MG63 (cell line): ENCODE measurements around the gene KMT2D. TPM values are rescaled to one million over a fixed set of nuclear protein-coding genes. Genes with fewer than 3 reads are reported as not detected.
"Not testable (repeated sequence)": the region's sequence is repeated elsewhere in the genome, so short reads cannot be mapped to it uniquely, and the experiment has no call there.

Experiments used
- DNase-seq: peaks from one replicate; pipeline ENCODE4 v3.0.0-alpha.2; 2020
- H3K27me3 ChIP-seq: fragments of 250-450 bp; sonication (Bioruptor Pico); 2 replicates; pipeline ENCODE4 v1.5.1; 2020; ENCODE audit warnings: mild to moderate bottlenecking, moderate library complexity
- H3K36me3 ChIP-seq: fragments of 250-450 bp; sonication (Bioruptor Pico); 2 replicates; pipeline ENCODE4 v1.5.1; 2020; ENCODE audit warnings: mild to moderate bottlenecking, moderate library complexity
- H3K4me3 ChIP-seq: fragments of 250-450 bp; sonication (Bioruptor Pico); 2 replicates; pipeline ENCODE4 v1.5.1; 2020; ENCODE audit warnings: mild to moderate bottlenecking, moderate library complexity
- H3K9me3 ChIP-seq: fragments of 250-450 bp; sonication (Bioruptor Pico); 2 replicates; pipeline ENCODE4 v1.5.1; 2020; ENCODE audit warnings: mild to moderate bottlenecking, moderate library complexity
- total RNA-seq: library from RNA; depleted of rRNA; stranded (reverse); fragments of >200 nt; shearing (Covaris generic); gene quantifications from 2 replicates; pipeline ENCODE4 v1.2.3, GENCODE V29; 2014; ENCODE audit warnings: low replicate concordance

Gene KMT2D
- total RNA-seq, 1 experiment from 2014 or later = 8.6 TPM

DNA sequence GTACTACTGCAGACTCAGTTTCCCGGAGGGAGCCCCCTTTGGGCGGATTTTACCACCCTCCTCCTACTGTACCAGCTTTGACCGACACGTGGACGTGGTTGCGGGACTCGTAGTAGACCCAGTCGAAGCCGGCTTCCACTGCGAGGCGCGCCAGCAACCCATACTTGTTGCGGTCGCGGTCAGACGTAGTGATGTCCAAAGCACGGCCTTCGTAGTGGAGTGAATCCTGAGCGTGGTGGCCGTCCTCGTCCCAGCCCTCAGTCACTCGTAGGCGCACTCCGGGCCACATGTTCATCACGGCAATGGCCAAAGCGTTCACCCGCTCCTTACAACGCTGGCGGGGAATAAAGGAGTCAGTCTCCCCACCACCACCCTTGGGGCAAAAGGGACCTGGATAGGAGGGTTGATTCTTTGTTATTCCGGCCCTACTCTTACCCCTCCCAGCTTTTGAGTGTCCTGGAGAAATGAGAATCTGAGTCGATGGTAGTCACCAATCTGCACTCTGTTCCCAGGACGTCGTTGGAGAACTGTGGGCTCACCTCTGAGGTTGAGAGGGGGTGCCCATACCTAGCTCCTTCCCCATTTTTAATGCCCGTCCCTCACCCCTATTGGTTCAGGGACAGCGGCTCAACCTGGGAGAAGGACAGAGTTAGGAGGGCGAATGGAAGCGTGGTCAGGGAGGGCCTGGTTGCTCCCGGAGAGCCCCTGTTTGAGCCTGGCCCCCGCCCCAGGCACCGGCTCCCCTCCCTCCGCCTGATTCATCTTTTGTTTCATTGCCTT, 30.7 kb upstream of the KMT2D start:
- H3K4me3 ChIP-seq = no peak overlapping the region

DNA sequence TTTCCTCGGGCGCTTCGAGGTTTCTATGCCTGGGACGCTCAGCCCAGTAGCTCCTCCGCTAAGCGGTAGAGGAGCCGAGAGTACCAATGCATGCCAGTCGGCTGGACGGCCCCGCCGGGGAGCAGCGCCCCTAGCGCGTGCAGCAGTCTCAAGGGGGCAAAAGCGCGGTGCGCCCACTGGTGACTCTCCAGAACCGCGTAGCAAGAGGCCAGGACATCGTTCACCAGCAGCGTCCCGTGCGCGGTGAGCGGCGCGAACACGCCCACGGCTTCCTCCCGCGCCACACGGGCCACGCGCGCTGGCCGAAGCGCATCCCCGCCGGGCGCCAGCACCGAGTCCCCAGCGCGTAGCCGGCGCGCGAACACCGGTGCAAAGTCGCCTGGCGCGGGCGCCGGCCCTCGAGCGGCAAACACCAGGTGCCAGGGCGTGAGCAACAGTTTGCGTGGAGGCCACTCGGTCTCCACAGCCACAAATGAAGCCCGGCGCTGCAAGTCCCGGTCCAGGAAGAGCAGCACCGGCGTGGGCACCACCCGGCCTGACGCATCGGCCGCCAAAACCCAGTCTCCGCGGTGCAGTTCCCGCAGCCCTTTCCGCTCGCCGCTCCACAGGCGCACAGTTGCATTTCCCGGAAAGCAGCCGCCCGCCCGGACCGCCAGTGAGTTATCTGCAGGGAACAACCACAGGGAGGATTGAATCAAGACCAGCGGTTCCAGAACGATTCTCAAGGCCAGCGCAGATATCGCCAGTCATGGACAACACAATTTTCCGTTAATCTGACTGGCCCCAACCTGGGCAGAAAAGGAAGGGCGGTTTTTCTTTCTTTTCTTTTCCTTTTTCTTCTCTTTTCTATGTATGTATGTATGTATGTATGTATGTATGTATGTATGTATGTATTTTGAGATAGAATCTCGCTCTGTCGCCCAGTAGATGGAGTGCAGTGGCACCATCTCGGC, 29.5 kb upstream of the KMT2D start:
- Histone ChIP-seq H3K4me3 (peak overlapping the region; percentile 29), H3K36me3 (no peaks in the 10 kb centered on the region), H3K27me3 (peaks cover 15% of the 10 kb centered on the region), H3K9me3 (no peaks in the 10 kb centered on the region)
- DNase-seq = peak; percentile 59

More for the DNA sequence above, 30.7 kb upstream of the KMT2D start:
- H3K9me3 ChIP-seq = no peaks in the 10 kb centered on the region
- no peak for DNase-seq
- peaks cover 15% of the 10 kb centered on the region for H3K27me3 ChIP-seq
- H3K36me3 ChIP-seq = no peaks in the 10 kb centered on the region

DNA sequence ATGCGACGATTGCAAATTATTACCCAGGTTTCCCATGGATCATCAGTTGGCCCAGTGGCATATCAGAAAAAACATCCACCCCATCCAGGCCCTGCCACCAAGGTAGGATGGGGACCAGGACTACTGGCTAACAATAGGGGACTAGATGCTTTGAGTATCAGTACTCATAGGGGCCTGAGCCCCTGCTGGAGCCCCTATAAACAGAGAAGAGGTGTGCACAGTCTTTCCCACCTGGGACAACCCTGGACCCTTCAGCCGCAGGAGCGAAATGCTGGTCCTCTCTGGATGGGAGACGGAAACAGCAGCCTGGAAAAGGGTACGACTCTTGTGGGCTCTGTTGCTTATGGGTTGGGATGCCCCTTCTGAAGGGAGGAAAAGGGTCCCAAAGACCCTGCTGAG, 28.3 kb upstream of the KMT2D start:
- H3K9me3 ChIP-seq = no peaks in the 10 kb centered on the region
- H3K4me3 ChIP-seq = no peak overlapping the region
- no peak for DNase-seq
- H3K27me3 ChIP-seq = peaks cover 15% of the 10 kb centered on the region
- no peaks in the 10 kb centered on the region for H3K36me3 ChIP-seq

DNA sequence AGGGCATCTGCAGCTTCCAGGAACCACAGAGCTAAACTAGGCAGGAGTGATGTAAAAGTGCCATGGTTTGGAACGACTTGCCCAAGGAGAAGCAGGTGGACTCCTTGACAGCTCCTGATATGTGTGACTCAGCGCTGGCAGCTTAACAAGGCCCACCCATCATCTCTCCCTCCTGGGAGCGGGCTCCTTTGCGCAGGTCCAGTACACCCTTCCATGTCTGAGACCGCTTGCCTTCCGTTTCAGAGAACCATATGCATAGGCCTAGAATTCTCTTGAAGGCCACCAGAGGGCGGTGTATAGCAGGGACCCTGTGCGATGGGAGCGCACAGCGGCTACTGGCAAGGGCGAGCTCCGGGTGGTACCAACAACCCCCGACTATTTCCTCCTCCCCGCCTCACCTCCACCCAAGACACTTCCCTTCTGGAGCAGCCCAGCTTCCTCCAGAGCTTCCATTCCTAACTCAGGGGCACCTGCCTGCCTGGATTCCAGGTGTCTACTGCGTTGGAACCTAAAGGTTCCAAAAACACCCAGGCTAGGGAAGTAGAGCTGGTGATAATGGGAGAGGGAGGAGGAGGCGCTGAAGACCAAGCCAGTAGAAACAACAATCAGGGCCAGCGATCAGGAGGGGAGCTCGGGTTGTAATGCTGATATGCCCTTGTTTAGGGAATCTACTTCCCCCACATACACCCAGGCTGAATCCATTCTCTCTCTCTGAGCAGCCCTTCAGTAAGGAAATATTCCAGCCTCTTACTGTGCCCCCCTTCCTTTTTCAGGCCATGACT, 27.7 kb upstream of the KMT2D start:
- Histone ChIP-seq H3K4me3 (no peak overlapping the region), H3K9me3 (no peaks in the 10 kb centered on the region), H3K27me3 (peaks cover 11% of the 10 kb centered on the region), H3K36me3 (no peaks in the 10 kb centered on the region)
- DNase-seq = peak; percentile 80

DNA sequence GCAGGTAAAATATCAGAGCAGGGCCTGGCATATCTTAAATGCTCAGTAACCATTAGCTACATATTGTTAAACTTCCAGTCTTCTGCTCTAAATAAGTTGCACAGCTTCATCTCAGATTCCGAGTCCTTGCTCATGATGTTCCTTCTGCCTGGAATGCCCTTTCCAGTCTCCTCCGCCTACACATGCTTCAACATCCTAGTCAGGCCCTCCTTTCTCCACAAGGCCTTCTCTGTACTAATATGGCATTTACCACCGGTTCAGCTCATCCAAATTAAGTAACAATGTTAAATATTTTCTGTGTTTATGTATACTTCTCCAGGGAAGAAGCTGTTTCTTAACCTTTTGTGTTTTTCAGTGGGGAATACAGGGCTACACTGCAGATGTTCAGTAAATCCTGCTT, 25.5 kb upstream of the KMT2D start:
- Histone ChIP-seq H3K36me3 (no peaks in the 10 kb centered on the region), H3K4me3 (no peak overlapping the region), H3K27me3 (peaks cover 11% of the 10 kb centered on the region), H3K9me3 (no peaks in the 10 kb centered on the region)
- no peak for DNase-seq

DNA sequence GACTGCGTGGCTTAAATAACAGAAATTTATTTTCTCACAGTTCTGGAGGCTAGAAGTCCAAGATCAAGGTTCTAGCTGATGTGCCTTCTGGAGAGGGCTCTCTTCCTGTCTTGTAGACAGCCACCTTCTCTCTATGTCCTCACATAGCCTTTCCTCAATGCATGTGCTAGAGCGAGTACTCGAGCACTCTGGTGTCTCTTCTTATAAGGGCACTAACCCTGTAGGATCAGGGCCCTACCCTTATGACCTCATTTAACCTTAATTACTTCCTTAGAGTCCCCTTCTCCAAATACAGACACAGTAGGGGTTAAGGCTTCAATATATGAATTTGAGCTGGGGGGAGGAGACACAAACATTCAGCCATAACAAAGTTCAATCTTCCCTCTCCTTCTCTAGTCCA, 23.8 kb upstream of the KMT2D start:
- H3K4me3 ChIP-seq = no peak overlapping the region
- no peaks in the 10 kb centered on the region for H3K9me3 ChIP-seq
- DNase-seq = no peak
- H3K27me3 ChIP-seq = peaks cover 7% of the 10 kb centered on the region
- no peaks in the 10 kb centered on the region for H3K36me3 ChIP-seq

DNA sequence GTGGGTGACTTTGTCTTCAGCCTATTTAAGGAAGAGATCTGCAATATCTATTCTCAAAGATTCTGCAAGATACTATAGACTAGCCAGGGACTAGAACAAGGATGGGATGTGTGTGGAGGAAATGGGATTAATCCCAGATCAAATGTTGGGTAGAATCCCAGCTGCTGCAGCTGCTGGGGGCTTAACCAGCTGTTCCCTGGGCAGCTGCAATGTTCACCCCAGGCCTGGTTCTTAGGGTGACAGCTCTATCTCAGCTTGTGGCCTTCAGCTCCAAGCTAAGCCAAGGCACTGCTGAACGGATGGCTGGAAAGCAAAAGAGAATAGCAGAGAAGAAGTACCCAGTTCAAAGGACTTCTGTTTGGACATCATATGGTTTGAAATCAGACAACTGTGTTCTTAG, 19.2 kb upstream of the KMT2D start:
- Histone ChIP-seq H3K27me3 (no peaks in the 10 kb centered on the region), H3K9me3 (no peaks in the 10 kb centered on the region), H3K4me3 (no peak overlapping the region), H3K36me3 (no peaks in the 10 kb centered on the region)
- no peak for DNase-seq

DNA sequence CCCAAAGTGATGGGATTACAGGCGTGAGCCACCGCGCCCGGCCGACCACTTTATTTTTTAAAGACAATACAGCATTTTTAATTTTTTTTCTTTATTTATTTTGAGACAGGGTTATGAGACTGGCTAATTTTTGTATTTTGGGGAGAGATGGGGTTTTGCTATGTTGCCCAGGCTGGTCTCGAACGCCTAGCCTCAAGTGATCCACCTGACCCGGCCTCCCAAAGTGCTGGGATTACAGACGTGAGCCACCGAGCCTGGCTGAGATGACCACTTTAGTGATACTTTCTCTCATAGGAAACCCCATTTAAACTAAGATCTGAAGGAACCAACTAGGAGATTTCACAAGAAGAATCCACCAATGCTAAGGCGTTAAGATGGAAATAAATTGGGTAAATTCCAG, 10.4 kb upstream of the KMT2D start:
- no peak for DNase-seq
- no peak overlapping the region for H3K4me3 ChIP-seq
- H3K36me3 ChIP-seq = no peaks in the 10 kb centered on the region
- no peaks in the 10 kb centered on the region for H3K27me3 ChIP-seq
- no peaks in the 10 kb centered on the region for H3K9me3 ChIP-seq

DNA sequence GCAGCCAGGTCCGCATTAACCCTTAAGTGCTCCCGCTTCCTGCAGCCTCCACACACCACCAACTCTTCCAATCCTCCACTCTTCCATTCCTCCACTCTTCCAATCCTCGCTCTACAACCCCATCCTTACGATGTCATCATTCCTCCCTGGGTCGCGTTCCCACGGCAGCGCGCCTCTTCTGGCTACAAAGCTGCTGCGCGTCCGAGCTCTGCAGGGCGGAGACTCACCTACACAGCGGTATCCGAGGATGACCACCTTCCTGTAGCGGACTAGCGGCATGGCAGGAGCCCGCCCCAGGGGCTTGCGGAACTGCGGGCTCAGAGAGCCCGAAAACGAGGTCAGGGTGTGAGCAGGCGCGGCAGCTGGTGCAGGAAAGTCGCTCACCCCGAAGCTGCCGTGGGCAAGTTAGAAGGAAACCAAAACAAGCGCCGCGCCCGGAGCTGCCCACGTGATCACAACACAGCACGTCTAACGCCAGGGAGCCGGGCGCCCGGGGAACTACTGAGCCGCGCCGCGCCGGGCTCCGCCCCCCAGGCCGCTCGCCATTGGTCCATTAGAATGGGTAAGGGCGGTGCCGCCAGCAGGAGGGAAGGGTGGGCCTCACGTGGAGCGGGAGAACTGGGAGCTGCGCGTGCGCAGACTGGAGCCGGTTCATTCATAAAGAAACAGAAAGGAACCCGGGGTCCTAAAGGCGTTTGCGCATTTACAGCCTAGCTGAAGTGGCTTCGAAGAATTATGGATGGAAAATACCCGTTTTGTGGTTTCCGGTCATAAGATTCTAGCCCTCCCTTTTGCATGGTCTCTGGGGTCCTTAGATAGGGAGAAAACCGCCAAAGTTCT, 9.1 kb upstream of the KMT2D start, which contains the start of gene RHEBL1:
Gene RHEBL1, minus strand, starts transcription at position 473 of the 840 bp plus-strand sequence. Its CDS starts 194 bp downstream, at position 279.
- Histone ChIP-seq H3K27me3 (no peaks in the 10 kb centered on the region), H3K4me3 (peak within 1 kb of the TSS; percentile 94), H3K9me3 (no peaks in the 10 kb centered on the region), H3K36me3 (no peaks in the 10 kb centered on the region)
- peak; percentile 97 for DNase-seq

DNA sequence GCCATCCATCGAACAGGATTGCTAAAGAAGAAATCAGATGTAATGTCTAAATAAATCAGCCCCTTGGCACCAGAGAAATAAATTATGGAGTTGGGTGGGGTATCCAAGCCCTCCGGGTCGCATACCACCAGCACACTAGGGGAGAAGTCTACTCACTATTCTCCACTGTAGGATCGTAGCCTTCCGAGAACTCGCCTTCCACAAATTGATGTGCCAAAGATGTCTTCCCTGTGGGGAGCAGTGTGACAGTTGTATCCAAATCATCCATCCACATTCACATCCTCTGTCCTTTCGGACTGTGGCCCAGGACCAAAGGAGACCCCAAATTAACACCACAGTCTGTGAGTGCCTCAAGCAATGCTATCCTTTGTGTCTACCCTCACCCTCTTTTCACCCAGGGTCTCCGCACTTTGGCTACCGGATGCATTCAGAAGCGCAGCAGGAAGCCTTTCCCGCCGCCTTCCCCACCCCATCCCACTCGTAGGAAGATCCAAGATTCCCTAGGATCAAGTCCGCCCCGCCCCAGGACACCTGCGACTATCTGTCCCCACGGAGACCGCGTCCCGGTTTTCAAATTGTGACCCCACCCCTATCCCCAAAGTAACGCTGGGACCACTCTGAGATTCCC, 8.4 kb upstream of the KMT2D start:
- Histone ChIP-seq H3K27me3 (no peaks in the 10 kb centered on the region), H3K9me3 (no peaks in the 10 kb centered on the region), H3K4me3 (peak overlapping the region; percentile 94), H3K36me3 (no peaks in the 10 kb centered on the region)
- DNase-seq = no peak

DNA sequence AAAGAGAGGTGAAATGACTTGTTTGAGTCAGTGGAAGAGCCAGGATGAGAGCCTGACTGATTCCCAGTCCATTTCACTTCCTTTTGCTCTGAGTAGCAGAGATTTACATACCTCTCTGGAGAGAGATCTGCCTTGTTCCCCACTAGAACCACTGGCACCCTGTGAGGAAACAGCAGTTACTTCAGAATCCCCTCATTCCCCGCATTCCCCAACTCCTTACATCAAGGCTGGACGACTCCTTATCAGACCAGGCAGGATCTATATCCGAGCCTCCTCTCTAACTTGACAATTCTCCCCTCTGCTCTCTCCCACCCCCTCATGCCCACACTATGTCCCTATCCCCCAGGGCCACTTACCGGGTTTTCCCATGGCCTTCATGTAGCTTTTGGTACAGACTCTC, 5.5 kb upstream of the KMT2D start:
- H3K27me3 ChIP-seq = no peaks in the 10 kb centered on the region
- no peak overlapping the region for H3K4me3 ChIP-seq
- no peaks in the 10 kb centered on the region for H3K9me3 ChIP-seq
- DNase-seq = no peak
- no peaks in the 10 kb centered on the region for H3K36me3 ChIP-seq

DNA sequence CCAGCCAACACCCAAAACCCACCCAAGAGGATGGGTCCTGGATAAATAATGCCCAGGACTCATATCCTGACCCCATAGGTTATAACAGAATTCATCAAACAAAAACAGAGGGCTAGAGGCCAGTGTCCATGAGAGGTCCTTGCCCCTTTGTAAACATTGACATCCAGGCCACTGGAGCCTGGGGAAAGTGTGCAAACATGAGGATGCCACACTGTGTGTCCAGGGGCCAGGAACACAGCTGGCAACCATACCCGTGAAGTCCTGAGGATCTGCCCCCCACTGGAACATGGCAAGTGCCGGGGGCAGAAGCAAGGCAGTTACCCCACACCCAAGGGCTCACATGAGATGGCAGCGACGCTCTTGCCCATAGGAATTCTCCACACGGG, 4.2 kb upstream of the KMT2D start:
- H3K4me3 ChIP-seq = no peak overlapping the region
- no peaks in the 10 kb centered on the region for H3K27me3 ChIP-seq
- H3K9me3 ChIP-seq = no peaks in the 10 kb centered on the region
- DNase-seq = no peak
- H3K36me3 ChIP-seq = no peaks in the 10 kb centered on the region

DNA sequence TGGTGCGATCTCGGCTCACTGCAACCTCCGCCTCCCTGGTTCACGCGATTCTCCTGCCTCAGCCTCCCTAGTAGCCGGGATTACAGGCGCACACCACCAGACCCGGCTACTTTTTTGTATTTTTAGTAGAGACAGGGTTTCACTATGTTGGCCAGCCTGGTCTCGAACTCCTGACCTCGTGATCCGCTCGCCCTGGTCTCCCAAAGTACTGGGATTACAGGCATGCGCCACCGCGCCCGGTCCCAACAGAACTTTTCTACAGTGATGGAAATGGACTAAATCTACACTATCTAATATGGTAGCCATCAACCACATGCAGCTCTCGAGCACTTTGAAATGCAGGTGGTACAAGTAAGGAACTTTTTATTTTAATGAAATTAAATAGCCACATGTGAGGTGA, 1.3 kb upstream of the KMT2D start:
- not testable (repeated sequence) for DNase-seq, H3K9me3 ChIP-seq, H3K27me3 ChIP-seq
- Histone ChIP-seq H3K36me3 (peaks cover 17% of the 10 kb centered on the region), H3K4me3 (peak overlapping the region; percentile 82; the same call in 1 of the 2 replicates)

DNA sequence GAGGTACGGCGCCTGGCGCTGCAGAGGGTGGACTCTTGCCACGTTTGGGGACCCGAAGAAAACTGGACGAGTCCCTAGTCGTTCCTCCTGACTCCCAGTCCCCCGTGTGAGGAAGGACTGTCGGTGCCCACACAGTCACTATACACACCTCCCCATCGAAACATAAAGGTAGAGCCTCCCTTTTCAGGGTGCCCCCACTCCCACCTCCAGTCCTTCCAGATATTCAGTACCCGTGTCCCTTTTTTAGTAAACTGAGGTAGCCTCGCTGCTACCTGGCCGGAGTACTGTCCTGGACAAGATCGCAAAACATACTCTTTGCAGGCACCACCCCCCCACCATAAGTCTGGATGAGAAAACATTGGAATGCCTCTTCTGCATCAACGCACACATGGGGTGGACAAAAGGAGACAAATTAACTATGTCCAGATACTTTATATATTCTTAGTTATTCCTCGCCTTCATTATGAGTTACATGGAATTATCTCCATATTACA, 610 bp upstream of the KMT2D start:
- DNase-seq = no peak
- Histone ChIP-seq H3K9me3 (no peaks in the 10 kb centered on the region), H3K36me3 (peaks cover 20% of the 10 kb centered on the region), H3K4me3 (peak overlapping the region; percentile 82), H3K27me3 (no peaks in the 10 kb centered on the region)

DNA sequence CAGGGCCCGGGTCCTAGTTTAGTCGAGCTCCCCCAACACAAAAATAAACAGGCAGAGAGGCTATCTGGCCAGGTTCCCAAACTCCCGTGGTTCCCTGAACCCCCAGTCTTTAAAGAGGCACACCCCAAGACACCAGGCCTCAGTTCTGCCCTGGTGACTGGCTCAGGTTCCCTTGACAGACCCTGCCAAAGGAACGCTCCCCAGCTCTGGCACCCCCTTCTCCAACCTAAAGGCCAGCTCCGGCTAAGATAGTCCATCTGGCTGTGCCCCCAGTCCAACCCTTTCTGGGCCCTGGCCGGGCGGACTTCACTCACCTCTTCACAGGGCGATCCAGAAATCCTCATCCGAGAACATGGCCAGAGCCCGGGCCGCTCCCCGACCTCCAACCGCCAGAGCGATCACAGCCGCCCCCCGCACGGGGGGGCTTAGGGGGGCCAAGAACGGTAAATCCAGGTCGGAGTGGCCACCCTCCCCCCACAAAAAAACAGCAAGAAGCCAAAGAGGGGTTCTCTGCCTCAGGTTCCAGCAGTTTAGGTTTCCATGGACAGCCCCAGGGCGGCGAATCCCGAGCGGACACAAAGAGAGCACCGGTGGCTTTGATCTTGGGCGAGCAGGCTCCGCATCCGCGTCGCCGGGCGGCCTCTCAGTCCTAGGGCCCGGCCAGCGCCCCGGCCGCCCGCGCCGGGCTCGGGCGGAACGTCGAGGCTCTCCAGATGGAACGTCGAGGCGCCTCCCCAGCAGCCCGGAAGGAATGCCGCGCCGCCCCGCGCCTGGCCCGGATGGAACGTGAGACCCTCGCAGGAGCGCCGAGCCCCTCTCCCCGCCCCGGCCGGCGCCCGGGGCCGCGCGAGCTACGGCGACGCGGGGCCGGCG, 1.1 kb downstream of the KMT2D start:
- H3K36me3 ChIP-seq = peaks cover 31% of the 10 kb centered on the region
- no peaks in the 10 kb centered on the region for H3K9me3 ChIP-seq
- DNase-seq = no peak
- no peaks in the 10 kb centered on the region for H3K27me3 ChIP-seq
- H3K4me3 ChIP-seq = peak overlapping the region; percentile 82
